HUES48 (cell line): Measurements from ENCODE around the gene CHCHD3.

Experiments used
- H3K27ac ChIP-seq: one replicate; pipeline ENCODE4 v1.7.0; 2013; ENCODE audit warnings: low read depth, low read length, inconsistent platforms
- H3K27me3 ChIP-seq: 2 replicates; pipeline ENCODE4 v1.6.1; 2013; ENCODE audit warnings: mild to moderate bottlenecking, low read length; ENCODE audit not compliant: control insufficient read depth, insufficient read depth
- H3K36me3 ChIP-seq: 2 replicates; pipeline ENCODE4 v1.6.1; 2013; ENCODE audit warnings: low read length; ENCODE audit not compliant: control insufficient read depth, insufficient read depth
- H3K4me1 ChIP-seq: 2 replicates; pipeline ENCODE4 v1.6.1; 2013; ENCODE audit warnings: mild to moderate bottlenecking, low read length; ENCODE audit not compliant: control insufficient read depth, insufficient read depth
- H3K4me3 ChIP-seq: 2 replicates; pipeline ENCODE4 v1.5.1; 2013; ENCODE audit warnings: mild to moderate bottlenecking, low read depth, low read length
- H3K9ac ChIP-seq: 2 replicates; pipeline ENCODE4 v1.6.1; 2013; ENCODE audit warnings: mild to moderate bottlenecking, low read depth, low read length, moderate library complexity
- H3K9me3 ChIP-seq: 2 replicates; pipeline ENCODE4 v1.6.1; 2013; ENCODE audit warnings: low read length; ENCODE audit not compliant: control insufficient read depth, insufficient read depth

CHCHD3 gene

DNA sequence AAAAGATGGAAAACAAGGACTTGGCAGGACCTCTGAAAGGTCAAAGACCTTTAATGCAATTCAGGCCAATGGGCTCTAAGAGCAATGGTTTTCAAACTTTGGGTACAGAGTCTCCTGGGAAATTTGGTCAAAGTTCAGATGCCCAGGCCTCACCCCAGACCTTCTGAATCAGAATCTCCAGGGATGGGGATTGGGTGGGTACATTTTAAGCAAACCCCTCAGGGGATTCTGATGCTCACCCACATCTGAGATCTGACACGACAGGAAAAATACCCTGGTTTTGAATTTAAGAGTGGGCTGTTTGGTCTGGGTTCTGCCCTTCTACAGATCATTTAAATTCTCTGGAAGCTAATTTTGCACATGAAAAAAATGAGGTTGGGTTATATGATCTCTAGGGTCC lies 290.9 kb downstream of the CHCHD3 start:
- peaks cover 12% of the 10 kb centered on the region for H3K36me3 ChIP-seq
- H3K27ac ChIP-seq = no peak overlapping the region
- H3K9ac ChIP-seq = no peak overlapping the region
- H3K4me3 ChIP-seq = no peak overlapping the region
- no peaks in the 10 kb centered on the region for H3K27me3 ChIP-seq
- no peaks in the 10 kb centered on the region for H3K9me3 ChIP-seq
- H3K4me1 ChIP-seq = no peaks in the 10 kb centered on the region

DNA sequence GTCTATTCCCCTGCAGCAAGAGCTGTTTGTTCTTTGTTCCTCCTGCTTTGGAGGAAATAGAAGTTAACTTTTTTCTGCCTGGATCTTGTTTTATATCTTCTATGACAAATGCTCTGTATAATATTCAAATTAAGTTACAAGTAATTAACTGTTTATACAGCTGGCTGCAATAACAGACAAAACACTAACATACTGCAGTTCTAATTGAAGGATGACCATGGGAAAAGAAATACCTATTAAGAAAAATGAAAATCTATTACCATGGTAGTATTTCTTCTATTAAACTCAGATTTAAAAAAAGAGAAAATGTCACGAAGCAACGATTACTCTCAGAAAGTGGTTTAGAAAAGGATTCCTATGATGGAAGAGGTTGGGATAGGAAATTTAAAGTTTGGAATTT lies 291.8 kb downstream of the CHCHD3 start:
- Histone ChIP-seq H3K27me3 (no peaks in the 10 kb centered on the region), H3K9me3 (no peaks in the 10 kb centered on the region), H3K9ac (no peak overlapping the region), H3K4me1 (no peaks in the 10 kb centered on the region), H3K27ac (no peak overlapping the region), H3K36me3 (peaks cover 12% of the 10 kb centered on the region; the same call in 1 of the 2 replicates), H3K4me3 (no peak overlapping the region)

DNA sequence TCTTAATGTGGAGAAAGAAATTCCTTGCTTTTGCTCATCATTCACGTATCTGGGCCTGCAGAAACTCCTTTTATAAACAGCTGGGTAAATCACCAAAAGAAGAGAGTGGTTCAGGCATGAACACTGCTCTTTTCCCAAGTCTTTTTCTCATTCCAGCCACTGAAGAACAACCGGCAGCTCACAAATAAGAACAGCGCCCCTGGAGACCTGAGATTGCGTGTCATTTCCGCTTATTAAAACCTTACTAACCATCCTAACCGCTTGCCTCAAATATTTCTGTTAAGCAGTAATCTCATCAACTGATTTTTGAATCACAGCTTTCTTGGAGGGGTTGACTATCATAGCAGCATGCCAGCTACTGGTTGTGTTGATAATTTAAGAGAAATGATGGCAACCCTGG lies 292.6 kb downstream of the CHCHD3 start:
- Histone ChIP-seq H3K27ac (peak overlapping the region; percentile 29), H3K4me3 (no peak overlapping the region), H3K4me1 (no peaks in the 10 kb centered on the region), H3K9ac (no peak overlapping the region), H3K27me3 (no peaks in the 10 kb centered on the region), H3K36me3 (peaks cover 12% of the 10 kb centered on the region; the same call in 1 of the 2 replicates), H3K9me3 (no peaks in the 10 kb centered on the region)

DNA sequence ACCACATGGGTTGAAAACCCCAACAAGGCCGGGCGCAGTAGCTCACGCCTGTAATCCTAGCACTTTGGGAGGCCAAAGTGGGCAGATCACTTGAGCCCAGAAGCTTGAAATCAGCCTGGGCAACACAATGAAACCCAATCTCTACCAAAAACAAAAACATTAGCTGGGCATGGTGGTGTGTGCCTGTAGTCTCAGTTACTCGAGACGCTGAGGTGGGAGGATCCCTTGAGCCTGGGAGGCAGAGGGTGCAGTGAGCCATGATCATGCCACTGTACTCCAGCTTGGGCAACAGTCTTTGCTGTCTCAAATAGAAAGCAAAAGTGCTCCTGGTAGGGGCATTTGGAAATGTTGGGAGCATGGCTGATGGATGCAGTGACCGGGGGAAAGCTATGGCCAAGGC lies 296.0 kb downstream of the CHCHD3 start:
- no peak overlapping the region for H3K4me3 ChIP-seq
- H3K9me3 ChIP-seq = no peaks in the 10 kb centered on the region
- no peaks in the 10 kb centered on the region for H3K27me3 ChIP-seq
- H3K27ac ChIP-seq = no peak overlapping the region
- peaks cover 10% of the 10 kb centered on the region for H3K36me3 ChIP-seq
- H3K4me1 ChIP-seq = peaks cover 3% of the 10 kb centered on the region; the same call in 1 of the 2 replicates
- no peak overlapping the region for H3K9ac ChIP-seq

DNA sequence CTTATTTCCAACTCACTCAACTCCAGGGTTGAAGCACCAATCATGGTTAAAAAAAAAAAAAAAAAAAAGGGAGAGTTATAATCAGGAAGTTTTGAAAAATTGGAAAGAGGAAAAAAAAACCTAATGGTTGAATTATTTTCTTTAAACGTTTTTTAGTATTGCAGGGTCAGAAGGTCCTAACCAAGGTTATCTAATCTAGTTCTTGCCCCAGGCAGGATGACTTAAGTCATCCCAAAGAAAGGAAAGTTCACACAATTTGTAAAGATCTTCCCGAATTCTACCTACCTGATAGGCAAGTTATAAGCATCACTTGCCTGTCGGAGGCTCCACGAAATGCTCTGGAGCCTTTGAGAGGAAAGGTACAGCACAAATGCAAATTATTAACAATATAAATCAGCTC lies 297.5 kb downstream of the CHCHD3 start:
- peaks cover 3% of the 10 kb centered on the region; the same call in 1 of the 2 replicates for H3K4me1 ChIP-seq
- H3K9ac ChIP-seq = no peak overlapping the region
- peaks cover 10% of the 10 kb centered on the region for H3K36me3 ChIP-seq
- no peak overlapping the region for H3K27ac ChIP-seq
- H3K4me3 ChIP-seq = no peak overlapping the region
- no peaks in the 10 kb centered on the region for H3K27me3 ChIP-seq
- no peaks in the 10 kb centered on the region for H3K9me3 ChIP-seq

DNA sequence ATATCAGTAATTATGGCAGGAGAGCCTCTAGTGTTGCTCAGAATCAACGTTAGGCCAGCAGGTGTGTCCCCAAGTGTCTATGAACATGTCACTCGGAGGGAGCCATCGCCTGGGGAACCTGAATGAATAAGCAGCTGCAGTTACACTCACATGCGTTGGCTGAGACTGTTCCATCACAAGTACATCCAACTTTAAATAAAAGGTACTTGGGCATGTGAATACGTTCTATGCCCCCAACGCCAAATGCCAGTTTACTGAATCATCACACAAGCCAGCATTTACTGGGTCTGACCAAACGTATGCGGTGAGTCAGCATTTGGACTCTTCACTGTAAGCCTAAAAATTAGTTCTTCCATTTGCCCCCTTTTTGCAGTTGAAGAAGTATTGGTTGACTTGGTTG lies 298.1 kb downstream of the CHCHD3 start:
- peaks cover 10% of the 10 kb centered on the region for H3K36me3 ChIP-seq
- no peak overlapping the region for H3K9ac ChIP-seq
- H3K4me1 ChIP-seq = peaks cover 3% of the 10 kb centered on the region; the same call in 1 of the 2 replicates
- H3K27me3 ChIP-seq = no peaks in the 10 kb centered on the region
- no peaks in the 10 kb centered on the region for H3K9me3 ChIP-seq
- no peak overlapping the region for H3K27ac ChIP-seq
- H3K4me3 ChIP-seq = no peak overlapping the region

DNA sequence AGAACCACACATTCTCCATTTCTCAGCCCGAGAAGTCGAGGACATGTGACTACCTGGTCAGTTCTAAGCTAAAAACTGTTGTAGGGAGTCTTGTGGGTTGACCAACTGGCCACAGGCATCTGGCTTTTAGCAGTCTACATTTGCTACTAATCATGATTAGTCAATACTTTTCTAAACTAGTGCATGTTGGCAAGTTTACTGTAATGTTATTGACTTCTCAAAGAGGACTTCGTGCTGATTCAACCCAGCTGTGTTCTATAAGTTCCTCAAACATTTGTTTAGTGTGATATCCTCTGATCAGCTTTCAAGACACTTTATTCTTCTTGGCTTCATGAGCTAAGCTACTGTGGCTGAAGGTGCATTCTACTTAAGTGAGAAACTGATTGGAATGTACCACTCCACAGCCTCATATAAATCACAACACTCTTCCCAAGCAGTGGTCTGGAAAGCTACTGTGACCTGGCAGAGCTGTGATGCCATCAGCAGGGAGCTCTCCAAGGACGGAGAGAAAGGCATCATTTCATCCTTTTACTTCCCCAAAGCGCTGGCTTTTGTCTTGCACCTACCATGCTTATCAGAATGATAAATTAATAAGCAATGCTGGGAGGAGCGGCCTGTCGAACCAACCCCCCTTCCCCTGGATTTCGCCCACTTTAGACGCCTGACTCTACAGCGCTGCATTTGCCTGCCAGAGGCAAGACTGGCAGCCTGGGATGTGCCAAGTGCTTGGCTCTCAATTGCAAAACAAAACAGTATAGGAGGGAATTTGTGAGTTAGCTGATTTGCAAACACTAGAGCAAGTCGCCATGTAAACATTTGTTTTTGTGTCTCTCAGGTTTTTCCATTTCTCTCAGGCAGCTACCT lies 298.9 kb downstream of the CHCHD3 start:
- Histone ChIP-seq H3K36me3 (peaks cover 10% of the 10 kb centered on the region), H3K27ac (no peak overlapping the region), H3K4me1 (peaks cover 3% of the 10 kb centered on the region; the same call in 1 of the 2 replicates), H3K4me3 (no peak overlapping the region), H3K9me3 (no peaks in the 10 kb centered on the region), H3K9ac (no peak overlapping the region), H3K27me3 (no peaks in the 10 kb centered on the region)

DNA sequence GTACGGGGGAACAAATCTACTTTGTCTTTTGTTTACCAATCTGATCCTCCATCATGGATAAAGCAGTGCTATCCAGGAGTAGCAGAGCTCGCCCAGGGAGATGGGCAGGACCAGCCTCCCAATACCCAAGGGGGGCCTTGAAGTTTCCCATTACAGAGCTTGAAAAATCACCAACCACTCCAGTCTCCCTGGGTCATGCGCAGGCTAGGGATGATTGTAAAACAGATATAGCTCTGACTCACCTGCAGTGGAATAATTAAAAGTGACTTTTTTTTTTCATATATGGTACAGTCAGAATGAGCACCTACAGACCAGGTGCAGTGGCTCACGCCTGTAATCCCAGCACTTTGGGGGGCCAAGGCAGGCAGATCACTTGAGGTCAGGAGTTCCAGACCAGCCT lies 301.1 kb downstream of the CHCHD3 start:
- Histone ChIP-seq H3K27ac (no peak overlapping the region), H3K9me3 (no peaks in the 10 kb centered on the region)

DNA sequence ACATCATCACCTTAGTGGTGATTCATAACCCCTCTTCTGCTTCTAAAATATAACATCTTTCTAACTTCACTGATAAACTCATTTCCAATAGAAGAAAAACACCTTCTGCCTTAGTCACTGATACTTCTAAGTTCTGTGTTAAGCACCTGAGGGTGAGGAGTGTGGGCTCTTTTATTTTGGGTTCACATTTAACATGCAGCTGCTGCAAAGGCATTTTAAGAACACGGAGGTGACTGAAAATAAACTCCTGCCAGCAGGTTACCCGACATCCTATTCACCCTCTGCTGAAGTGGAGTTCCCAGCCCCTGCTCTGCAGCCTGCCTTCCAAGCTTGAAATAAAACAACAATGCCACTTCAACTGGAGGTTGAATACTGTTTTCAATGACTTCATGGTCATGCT lies 302.7 kb downstream of the CHCHD3 start:
- Histone ChIP-seq H3K36me3 (peaks cover 6% of the 10 kb centered on the region), H3K9ac (no peak overlapping the region), H3K4me1 (peaks cover 3% of the 10 kb centered on the region; the same call in 1 of the 2 replicates), H3K9me3 (no peaks in the 10 kb centered on the region), H3K27me3 (no peaks in the 10 kb centered on the region), H3K4me3 (no peak overlapping the region), H3K27ac (no peak overlapping the region)

More for the DNA sequence above, 301.1 kb downstream of the CHCHD3 start:
- H3K9ac ChIP-seq = no peak overlapping the region
- no peak overlapping the region for H3K4me3 ChIP-seq
- H3K36me3 ChIP-seq = peaks cover 10% of the 10 kb centered on the region
- H3K27me3 ChIP-seq = no peaks in the 10 kb centered on the region
- H3K4me1 ChIP-seq = peaks cover 3% of the 10 kb centered on the region; the same call in 1 of the 2 replicates

DNA sequence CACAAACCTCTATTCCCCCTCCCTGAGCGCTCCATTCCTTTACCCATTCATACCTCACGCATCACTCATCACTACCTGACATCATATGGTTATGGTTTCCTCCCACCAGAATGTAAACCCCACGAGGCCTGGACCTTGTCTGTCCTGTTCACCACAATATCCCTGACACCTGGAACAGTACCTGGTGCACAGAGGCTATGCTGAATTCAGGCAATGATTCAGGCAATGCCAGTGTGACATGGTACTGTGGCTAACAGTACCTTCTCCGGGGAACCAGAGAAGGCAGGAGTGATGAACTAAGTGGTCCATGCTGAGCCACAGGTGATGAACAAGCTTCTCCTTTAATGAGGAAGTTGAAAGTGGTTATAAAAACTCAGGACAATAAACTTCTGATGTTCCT lies 303.1 kb downstream of the CHCHD3 start:
- Histone ChIP-seq H3K27me3 (no peaks in the 10 kb centered on the region), H3K9ac (no peak overlapping the region), H3K4me3 (no peak overlapping the region), H3K36me3 (peaks cover 2% of the 10 kb centered on the region; the same call in 1 of the 2 replicates), H3K9me3 (no peaks in the 10 kb centered on the region), H3K27ac (no peak overlapping the region), H3K4me1 (no peaks in the 10 kb centered on the region)

DNA sequence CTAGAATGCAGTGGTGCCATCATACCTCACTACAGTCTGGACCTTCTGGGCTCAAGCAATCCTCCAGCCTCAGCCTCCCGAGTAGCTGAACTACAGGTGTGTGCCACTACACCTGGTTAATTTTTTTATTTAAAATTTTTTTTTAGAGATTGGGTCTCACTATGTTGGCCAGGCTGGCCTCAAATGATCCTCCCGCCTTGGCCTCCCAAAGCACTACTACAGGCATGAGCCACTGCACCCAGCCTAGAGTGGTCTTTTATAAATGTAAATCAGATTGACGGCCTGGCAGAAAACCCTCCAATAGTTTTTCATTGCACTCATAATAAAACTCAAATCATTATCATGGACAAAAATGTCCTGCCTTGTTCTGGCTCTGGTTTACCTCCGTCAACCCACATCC lies 303.9 kb downstream of the CHCHD3 start:
- Histone ChIP-seq H3K27ac (no peak overlapping the region), H3K4me1 (no peaks in the 10 kb centered on the region), H3K9me3 (no peaks in the 10 kb centered on the region), H3K4me3 (no peak overlapping the region), H3K36me3 (no peaks in the 10 kb centered on the region), H3K27me3 (no peaks in the 10 kb centered on the region), H3K9ac (no peak overlapping the region)
